DOHH2 (cell line): ENCODE results near the gene JAML.
"Not testable (repeated sequence)": the region's sequence is repeated elsewhere in the genome, so short reads cannot be mapped to it uniquely, and the experiment has no call there.

Experiments
- H3F3A ChIP-seq: fragments of 200-600 bp; sonication (generic), shearing (Covaris generic); 2 replicates; pipeline ENCODE4 v1.6.0; 2016; ENCODE audit warnings: antibody characterized with exemption, mild to moderate bottlenecking; ENCODE audit not compliant: control insufficient read depth, insufficient read depth
- H3K27ac ChIP-seq: fragments of 200-600 bp; sonication (generic); 2 replicates; pipeline ENCODE4 v1.5.1; 2014; ENCODE audit warnings: low read depth, mild to moderate bottlenecking, low read length, moderate library complexity
- H3K27me3 ChIP-seq: fragments of 200-600 bp; sonication (generic); 2 replicates; pipeline ENCODE4 v1.6.1; 2014; ENCODE audit warnings: mild to moderate bottlenecking, low read length, mixed read lengths; ENCODE audit not compliant: control insufficient read depth
- H3K36me3 ChIP-seq: fragments of 200-600 bp; sonication (generic); 2 replicates; pipeline ENCODE4 v1.6.1; 2014; ENCODE audit warnings: mild to moderate bottlenecking, low read length, moderate library complexity, mixed read lengths; ENCODE audit not compliant: control insufficient read depth
- H3K4me1 ChIP-seq: fragments of 200-600 bp; sonication (generic); 2 replicates; pipeline ENCODE4 v1.6.1; 2014; ENCODE audit warnings: mild to moderate bottlenecking, low read length, mixed read lengths; ENCODE audit not compliant: control insufficient read depth
- H3K4me2 ChIP-seq: fragments of 200-600 bp; sonication (generic); 2 replicates; pipeline ENCODE4 v1.6.0; 2014; ENCODE audit warnings: mild to moderate bottlenecking, low read length, moderate library complexity
- H3K4me3 ChIP-seq: fragments of 200-600 bp; sonication (generic); 2 replicates; pipeline ENCODE4 v1.5.1; 2014; ENCODE audit warnings: mild to moderate bottlenecking, low read length, mixed read lengths
- H3K79me2 ChIP-seq: fragments of 200-600 bp; sonication (generic); 2 replicates; pipeline ENCODE4 v1.6.1; 2014; ENCODE audit warnings: mild to moderate bottlenecking, low read length, mixed read lengths; ENCODE audit not compliant: control insufficient read depth
- H3K9me2 ChIP-seq: fragments of 200-600 bp; sonication (generic); replicated peaks from 2 replicates; pipeline ENCODE4 v1.6.1; 2014; ENCODE audit warnings: mild to moderate bottlenecking, low read length, mixed read lengths; ENCODE audit not compliant: control insufficient read depth
- H3K9me3 ChIP-seq: fragments of 200-600 bp; sonication (generic); 2 replicates; pipeline ENCODE4 v1.6.1; 2014; ENCODE audit warnings: antibody characterized with exemption, low read length, mixed read lengths; ENCODE audit not compliant: control insufficient read depth, insufficient read depth
- H4K20me1 ChIP-seq: fragments of 200-600 bp; sonication (generic); 2 replicates; pipeline ENCODE4 v1.6.0; 2014; ENCODE audit warnings: low read depth, mild to moderate bottlenecking, antibody characterized with exemption, low read length, moderate library complexity; ENCODE audit not compliant: control insufficient read depth, insufficient read depth
- EZH2phosphoT487 ChIP-seq: fragments of 200-600 bp; sonication (generic); IDR thresholded peaks from 2 replicates; pipeline ENCODE4 v1.6.1; 2017; ENCODE audit warnings: borderline replicate concordance, mild to moderate bottlenecking, antibody characterized with exemption, low read length, moderate library complexity, mixed read lengths
- TF ChIP-seq, protein P1 (sequence below): fragments of 200-600 bp; sonication (generic); IDR thresholded peaks from one replicate; pipeline ENCODE4 v1.5.1; 2014; ENCODE audit warnings: antibody characterized with exemption, mild to moderate bottlenecking, low read depth, low read length; ENCODE audit not compliant: poor library complexity, severe bottlenecking

The JAML gene

DNA sequence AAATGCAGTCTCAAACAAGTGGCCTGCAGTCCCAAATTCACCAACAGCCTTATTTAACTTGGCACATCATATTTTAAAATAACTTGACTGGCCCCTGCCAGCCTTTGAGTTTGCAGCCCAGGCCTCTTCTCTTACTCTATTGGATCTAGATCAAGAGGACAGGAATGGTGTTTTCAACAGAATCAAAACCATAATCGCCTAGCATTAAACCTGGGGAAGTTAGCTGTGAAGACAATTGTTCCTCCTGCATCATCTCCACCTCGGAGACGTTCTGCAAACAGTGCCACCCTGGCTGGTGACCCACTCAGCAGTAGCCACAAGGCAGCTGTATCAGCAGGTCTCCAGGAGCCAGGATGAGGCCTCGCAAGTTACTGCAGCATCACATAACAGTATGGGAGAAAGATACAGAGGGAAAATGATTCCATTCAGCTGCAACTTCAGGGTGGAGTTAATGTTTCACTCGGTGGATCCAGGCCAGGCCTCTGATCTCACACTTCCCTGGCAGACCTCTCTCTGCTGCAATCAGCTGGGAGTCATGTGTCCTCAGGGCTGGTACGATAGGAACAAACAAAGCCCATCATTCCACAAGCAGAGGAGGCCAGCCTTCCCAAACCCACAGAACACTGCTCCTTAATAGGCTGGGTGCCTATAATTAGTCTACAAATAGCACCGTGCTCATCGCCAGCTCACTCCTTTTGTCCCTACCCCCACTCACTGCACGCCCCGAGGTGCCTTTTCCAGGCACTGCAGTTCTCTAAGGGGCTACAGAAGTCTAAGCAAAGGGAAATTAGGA is 29.8 kb downstream of the JAML start:
- no peak for TF ChIP-seq EZH2phosphoT487
- TF ChIP-seq, protein P1, sequence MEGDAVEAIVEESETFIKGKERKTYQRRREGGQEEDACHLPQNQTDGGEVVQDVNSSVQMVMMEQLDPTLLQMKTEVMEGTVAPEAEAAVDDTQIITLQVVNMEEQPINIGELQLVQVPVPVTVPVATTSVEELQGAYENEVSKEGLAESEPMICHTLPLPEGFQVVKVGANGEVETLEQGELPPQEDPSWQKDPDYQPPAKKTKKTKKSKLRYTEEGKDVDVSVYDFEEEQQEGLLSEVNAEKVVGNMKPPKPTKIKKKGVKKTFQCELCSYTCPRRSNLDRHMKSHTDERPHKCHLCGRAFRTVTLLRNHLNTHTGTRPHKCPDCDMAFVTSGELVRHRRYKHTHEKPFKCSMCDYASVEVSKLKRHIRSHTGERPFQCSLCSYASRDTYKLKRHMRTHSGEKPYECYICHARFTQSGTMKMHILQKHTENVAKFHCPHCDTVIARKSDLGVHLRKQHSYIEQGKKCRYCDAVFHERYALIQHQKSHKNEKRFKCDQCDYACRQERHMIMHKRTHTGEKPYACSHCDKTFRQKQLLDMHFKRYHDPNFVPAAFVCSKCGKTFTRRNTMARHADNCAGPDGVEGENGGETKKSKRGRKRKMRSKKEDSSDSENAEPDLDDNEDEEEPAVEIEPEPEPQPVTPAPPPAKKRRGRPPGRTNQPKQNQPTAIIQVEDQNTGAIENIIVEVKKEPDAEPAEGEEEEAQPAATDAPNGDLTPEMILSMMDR = no peak
- no peaks in the 10 kb centered on the region for H3K9me3 ChIP-seq
- 0 out of 2 replicates have a peak, but pooled peaks cover under 1% of the 10 kb centered on the region for H3K27me3 ChIP-seq
- no peak overlapping the region for H3K27ac ChIP-seq
- H3F3A ChIP-seq = no peaks in the 10 kb centered on the region
- peaks cover 9% of the 10 kb centered on the region for H3K4me1 ChIP-seq
- no peaks in the 10 kb centered on the region for H3K9me2 ChIP-seq
- no peak overlapping the region for H3K4me2 ChIP-seq
- no peaks in the 10 kb centered on the region for H3K79me2 ChIP-seq
- H3K4me3 ChIP-seq = no peak overlapping the region
- no peaks in the 10 kb centered on the region for H4K20me1 ChIP-seq
- H3K36me3 ChIP-seq = no peaks in the 10 kb centered on the region

DNA sequence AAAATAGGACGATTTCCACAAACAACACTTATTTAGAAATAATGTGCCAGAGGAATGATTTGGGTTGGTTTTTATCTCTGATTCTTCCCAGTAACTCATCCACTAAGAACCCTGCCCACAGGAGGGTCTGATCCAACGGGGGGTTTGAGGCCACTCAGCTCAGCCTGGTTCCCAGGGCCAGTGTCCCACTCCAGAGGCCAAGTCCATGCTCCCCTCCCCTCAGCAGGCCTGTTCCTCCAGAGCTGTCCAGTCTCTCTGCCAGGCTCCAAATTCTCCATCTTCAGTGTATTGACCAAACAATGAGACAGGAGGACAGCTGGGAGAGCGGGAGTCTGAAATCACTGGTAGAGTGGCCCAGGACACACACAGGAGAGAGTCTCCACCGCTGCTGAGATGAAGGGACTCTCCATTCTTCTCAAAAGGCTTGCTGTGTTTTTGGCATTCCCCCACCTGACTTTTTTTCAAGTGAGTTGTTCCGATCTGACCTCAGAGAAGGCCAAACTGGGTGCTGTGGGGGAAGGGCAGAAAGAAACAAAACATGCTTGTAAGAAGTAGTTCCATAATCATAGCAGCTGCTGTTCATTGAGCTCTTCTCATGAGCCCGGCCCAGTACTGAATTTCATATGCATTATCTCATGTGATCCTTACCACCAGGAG is 30.8 kb downstream of the JAML start:
- Histone ChIP-seq H3K4me1 (peaks cover 9% of the 10 kb centered on the region), H3K4me2 (no peak overlapping the region), H3K27ac (no peak overlapping the region), H3K9me2 (no peaks in the 10 kb centered on the region), H3K79me2 (no peaks in the 10 kb centered on the region), H4K20me1 (no peaks in the 10 kb centered on the region), H3F3A (no peaks in the 10 kb centered on the region), H3K9me3 (no peaks in the 10 kb centered on the region), H3K27me3 (0 out of 2 replicates have a peak, but pooled peaks cover 4% of the 10 kb centered on the region), H3K36me3 (no peaks in the 10 kb centered on the region), H3K4me3 (no peak overlapping the region)
- TF ChIP-seq, protein P1 = no peak
- TF ChIP-seq EZH2phosphoT487 = no peak

DNA sequence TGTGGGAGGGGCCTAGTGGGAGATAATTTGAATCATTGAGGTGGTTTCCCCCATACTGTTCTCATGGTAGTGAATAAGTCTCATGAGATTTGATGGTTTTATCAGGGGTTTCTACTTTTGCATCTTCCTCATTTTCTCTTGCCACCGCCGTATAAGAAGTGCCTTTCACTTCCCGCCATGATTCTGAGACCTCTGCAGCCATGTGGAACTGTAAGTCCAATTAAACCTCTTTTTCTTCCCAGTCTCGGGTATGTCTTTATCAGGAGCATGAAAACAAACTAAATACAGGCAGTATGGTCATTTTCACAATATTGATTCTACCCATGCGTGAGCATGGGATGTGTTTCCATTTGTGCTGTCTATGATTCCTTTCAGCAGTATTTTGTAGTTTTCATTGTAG is 32.0 kb downstream of the JAML start:
- H3K4me3 ChIP-seq, H3K9me2 ChIP-seq, H3K27ac ChIP-seq, H3F3A ChIP-seq, H3K4me1 ChIP-seq, H3K4me2 ChIP-seq, H3K27me3 ChIP-seq, H3K79me2 ChIP-seq, H3K36me3 ChIP-seq, H3K9me3 ChIP-seq, H4K20me1 ChIP-seq: not testable (repeated sequence)

DNA sequence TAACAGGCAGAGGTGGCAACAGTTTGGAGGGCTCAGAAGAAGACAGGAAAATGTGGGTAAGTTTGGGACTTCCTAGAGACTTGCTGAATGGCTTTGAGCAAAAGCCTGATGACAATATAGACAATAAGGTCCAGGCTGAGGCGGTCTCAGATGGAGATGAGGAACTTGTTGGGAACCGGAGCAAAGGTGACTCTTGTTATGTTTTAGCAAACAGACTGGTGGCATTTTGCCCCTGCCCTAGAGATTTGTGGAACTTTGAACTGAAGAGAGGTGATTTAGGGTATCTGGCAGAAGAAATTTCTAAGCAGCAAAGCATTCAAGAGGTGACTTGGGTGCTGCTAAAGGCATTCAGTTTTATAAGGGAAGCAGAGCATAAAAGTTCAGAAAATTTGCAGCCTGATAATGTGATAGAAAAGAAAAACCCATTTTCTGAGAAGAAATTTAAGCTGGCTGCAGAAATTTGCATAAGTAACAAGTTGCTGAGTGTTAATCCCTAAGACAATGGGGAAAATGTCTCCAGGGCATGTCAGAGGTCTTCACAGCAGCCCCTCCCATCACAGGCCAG is 33.8 kb downstream of the JAML start:
- not testable (repeated sequence) for H3K4me1 ChIP-seq, H3K9me3 ChIP-seq, H3K9me2 ChIP-seq, H3F3A ChIP-seq, H3K4me2 ChIP-seq, H3K27ac ChIP-seq, H3K27me3 ChIP-seq, H4K20me1 ChIP-seq, H3K36me3 ChIP-seq, H3K4me3 ChIP-seq, H3K79me2 ChIP-seq
